HepG2 (cell line): Measurements from ENCODE around the gene CDK8. TPM values are rescaled to one million over a fixed set of nuclear protein-coding genes. Genes with fewer than 3 reads are reported as not detected.
"Not testable (repeated sequence)": the region's sequence is repeated elsewhere in the genome, so short reads cannot be mapped to it uniquely, and the experiment has no call there.

Experiments
- ATAC-seq: fragments of 200-7000 bp; cut with Tn5 transposase; 3 replicates; pipeline ENCODE4 v1.9.1; 2020; ENCODE audit warnings: mild to moderate bottlenecking, moderate library complexity
- BruUV-seq: library from RNA; stranded (reverse); fragments of 400-500 nt; replicated peaks from 2 replicates; lab custom pipeline; 2021; lab: Mats Ljungman, UMichigan
- CTCF ChIA-PET: fragments of 300-600 bp; formaldehyde crosslinking; extraction: SDS; loops from one replicate; lab custom pipeline; 2021; ENCODE audit warnings: low total read pairs, inconsistent platforms, low intra/inter-chr PET ratio; lab: Yijun Ruan, JAX
- POLR2A ChIA-PET: fragments of 350-600 bp; sonication (Branson Sonifier 250); formaldehyde crosslinking; loops from one replicate; lab custom pipeline; 2020; ENCODE audit warnings: antibody characterized with exemption, inconsistent platforms; lab: Yijun Ruan, JAX
- DNase-seq: peaks from one replicate; pipeline ENCODE4 v3.0.0-alpha.2; 2015; ENCODE audit warnings: low spot score
- FAIRE-seq: peaks from 3 replicates; lab custom pipeline; 2011; peaks lifted over from hg19 to GRCh38; lab: Jason Lieb, UNC
- H2AFZ ChIP-seq: one replicate; pipeline ENCODE4 v1.6.1; 2011; ENCODE audit warnings: low read length, inconsistent platforms
- H3K27ac ChIP-seq: fragments of 300-600 bp; 3 replicates; pipeline ENCODE4 v1.8.0; 2011; ENCODE audit warnings: mixed run types, mild to moderate bottlenecking, mixed read lengths, low read length, inconsistent platforms; ENCODE audit not compliant: insufficient read depth; ENCODE audit errors: extremely low read length
- H3K27me3 ChIP-seq, 2 experiments: fragments of 200-600 bp in 1 of 2; 2 replicates in 1 of 2; 3 replicates in 1 of 2; pipeline versions ENCODE4 v1.6.0 to v1.8.0; 2011; ENCODE audit warnings: low read length in 2 of 2, mild to moderate bottlenecking in 2 of 2, moderate library complexity in 2 of 2, inconsistent platforms in 1 of 2; ENCODE audit not compliant: insufficient read depth in 2 of 2, control insufficient read depth in 1 of 2
- H3K36me3 ChIP-seq, 2 experiments: fragments of 200-600 bp in 1 of 2; replicated peaks in 1 of 2; 2 replicates in 1 of 2; 3 replicates in 1 of 2; pipeline versions ENCODE4 v1.5.1 to v1.8.0; 2011; ENCODE audit warnings: low read length in 2 of 2, inconsistent platforms in 1 of 2; ENCODE audit not compliant: insufficient read depth in 2 of 2, control insufficient read depth in 1 of 2
- H3K4me1 ChIP-seq: 2 replicates; pipeline ENCODE4 v1.5.1; 2012; ENCODE audit warnings: low read length, inconsistent platforms; ENCODE audit not compliant: insufficient read depth
- H3K4me2 ChIP-seq: 2 replicates; pipeline ENCODE4 v1.6.0; 2011; ENCODE audit warnings: low read depth, low read length, inconsistent platforms
- H3K4me3 ChIP-seq, 3 experiments: fragments of 200-600 bp in 1 of 3; sonication (generic), shearing (Covaris generic) in 1 of 3; replicated peaks in 1 of 3; 2 replicates each; pipeline ENCODE4 v1.5.1; 2011 to 2016; ENCODE audit warnings: low read length in 3 of 3, inconsistent platforms in 2 of 3, low read depth in 2 of 3, mild to moderate bottlenecking in 2 of 3, control low read depth in 1 of 3, mixed read lengths in 1 of 3; ENCODE audit not compliant: insufficient read depth in 1 of 3
- H3K79me2 ChIP-seq: one replicate; pipeline ENCODE4 v1.6.1; 2011; ENCODE audit warnings: low read length, inconsistent platforms; ENCODE audit not compliant: insufficient read depth
- H3K9ac ChIP-seq: 2 replicates; pipeline ENCODE4 v1.6.0; 2011; ENCODE audit warnings: mild to moderate bottlenecking, low read depth, low read length, inconsistent platforms; ENCODE audit not compliant: insufficient read depth
- H3K9me3 ChIP-seq: 2 replicates; pipeline ENCODE4 v1.5.1; 2012; ENCODE audit warnings: mild to moderate bottlenecking, low read length
- H4K20me1 ChIP-seq: 2 replicates; pipeline ENCODE4 v1.6.0; 2011; ENCODE audit warnings: inconsistent platforms, mild to moderate bottlenecking, low read length, moderate library complexity; ENCODE audit not compliant: insufficient read depth
- BCL6 ChIP-seq: IDR thresholded peaks from 2 replicates; pipeline ENCODE4 v1.6.1; 2016; ENCODE audit warnings: missing genetic modification reagents, missing compliant biosample characterization
- FOXP1 ChIP-seq, 2 experiments: fragments of 450-650 bp in 1 of 2; IDR thresholded peaks; 2 replicates each; pipeline ENCODE4 v1.6.1; 2017 to 2018; ENCODE audit warnings: antibody characterized with exemption in 1 of 2
- HNF4A ChIP-seq: sonication (generic); formaldehyde crosslinking; IDR thresholded peaks from 2 replicates; pipeline ENCODE4 v1.4.0; 2020; ENCODE audit warnings: missing genetic modification reagents
- RARA ChIP-seq: IDR thresholded peaks from 2 replicates; pipeline ENCODE4 v1.6.1; 2016; ENCODE audit warnings: missing genetic modification reagents, missing compliant biosample characterization
- SOX6 ChIP-seq, 2 experiments: fragments of 450-650 bp in 1 of 2; sonication (generic) in 1 of 2; formaldehyde crosslinking in 1 of 2; IDR thresholded peaks; 2 replicates each; pipeline versions ENCODE4 v1.4.0 to v1.6.1; 2017 to 2020; ENCODE audit warnings: antibody characterized with exemption in 1 of 2, mild to moderate bottlenecking in 1 of 2, missing genetic modification reagents in 1 of 2
- THAP11 ChIP-seq: IDR thresholded peaks from 2 replicates; pipeline ENCODE4 v1.6.1; 2016; ENCODE audit warnings: missing biosample characterization, missing genetic modification reagents
- ZBTB7B ChIP-seq: sonication (generic); formaldehyde crosslinking; IDR thresholded peaks from 2 replicates; pipeline ENCODE4 v1.4.0; 2020; ENCODE audit warnings: missing genetic modification reagents
- ZNF121 ChIP-seq: sonication (generic); formaldehyde crosslinking; IDR thresholded peaks from 2 replicates; pipeline ENCODE4 v1.5.0; 2020; ENCODE audit warnings: mild to moderate bottlenecking, missing genetic modification reagents
- WGBS: methylation state at CpG from one replicate; pipeline ENCODE4 v1.1.6; 2017; ENCODE audit warnings: low lambda C conversion rate; 5-methylcytosine and 5-hydroxymethylcytosine counted together
- in situ Hi-C: cut with HindIII; loops from 2 replicates; pipeline ENCODE4 v1.10.0; 2017; ENCODE audit warnings: low pct_unique_long_range_greater_than_20kb; ENCODE audit not compliant: extremely low pct_ligation_motif_present
- intact Hi-C: fragments of 100-400 bp; cut with micrococcal nuclease; formaldehyde crosslinking; loops from one replicate; pipeline ENCODE4 v1.10.0; 2022; ENCODE audit not compliant: unreplicated experiment
- polyA plus RNA-seq, 8 experiments: library from polyadenylated mRNA; depleted of rRNA in 3 of 8; stranded (reverse) in 7 of 8; unstranded in 1 of 8; fragments of >200 nt; fragmentation: Illumina TruSeq in 4 of 8; extraction: Trizol in 4 of 8; gene quantifications; 2 replicates each; pipeline versions ENCODE4 v1.2.1 to v1.2.3, GENCODE V29; 2011 to 2016; ENCODE audit warnings: low read depth in 4 of 8, missing spikeins in 1 of 8, mixed read lengths in 1 of 8; ENCODE audit not compliant: insufficient read depth in 1 of 8
- total RNA-seq, 5 experiments: library from RNA; depleted of rRNA; stranded (reverse); fragments of >200 nt; fragmentation: Illumina TruSeq; extraction: Trizol; gene quantifications; 2 replicates each; pipeline ENCODE4 v1.2.3, GENCODE V29; 2016; ENCODE audit warnings: low read depth in 1 of 5
- TF ChIP-seq, protein P1 (sequence below): sonication (generic); formaldehyde crosslinking; IDR thresholded peaks from 2 replicates; pipeline ENCODE4 v1.4.0; 2020; ENCODE audit warnings: missing genetic modification reagents, mild to moderate bottlenecking, borderline replicate concordance
- TF ChIP-seq, protein P2 (sequence below): IDR thresholded peaks from 2 replicates; pipeline ENCODE4 v1.6.1; 2016; ENCODE audit warnings: mild to moderate bottlenecking
- TF ChIP-seq, protein P3 (sequence below): sonication (generic); formaldehyde crosslinking; conservative IDR thresholded peaks from 2 replicates; pipeline ENCODE4 v1.4.0; 2020; ENCODE audit warnings: mild to moderate bottlenecking, missing genetic modification reagents, moderate library complexity

CDK8 gene
- total and polyA plus RNA-seq, 2 of the 13 experiments (the other 11 are each of a cell fraction or from before 2014, with no cell fraction given): 15.8 to 16.4 TPM

DNA sequence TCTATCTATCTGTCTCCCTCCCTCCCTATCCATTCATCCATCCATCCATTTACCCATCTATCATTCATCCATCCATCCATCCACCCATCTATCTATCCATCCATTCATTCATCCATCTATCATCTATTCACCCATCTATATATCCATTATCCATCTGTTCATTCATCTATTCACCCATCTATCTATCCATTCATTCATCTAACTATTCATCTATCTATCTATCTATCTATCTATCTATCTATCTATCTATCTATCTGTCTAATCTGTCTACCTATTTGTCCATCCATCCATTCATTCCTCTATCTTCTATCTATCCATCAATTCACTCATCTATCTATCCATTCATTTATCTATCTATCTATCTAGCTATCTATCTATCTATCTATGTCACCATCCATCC is 4.4 kb upstream of the CDK8 start:
- DNase-seq: no peak
- Histone ChIP-seq H3K36me3 (no peaks in the 10 kb centered on the region), H3K9ac (no peak overlapping the region), H3K4me1 (peaks cover 51% of the 10 kb centered on the region), H3K79me2 (peaks cover under 1% of the 10 kb centered on the region), H2AFZ (no peak overlapping the region), H3K27me3 (no peaks in the 10 kb centered on the region; a peak in 1 of 5 replicates), H4K20me1 (no peaks in the 10 kb centered on the region), H3K4me2 (no peak overlapping the region), H3K27ac (no peak overlapping the region), H3K9me3 (no peaks in the 10 kb centered on the region), H3K4me3 (no peak overlapping the region)
- no TSS peak for BruUV-seq
- no peak for TF ChIP-seq ZBTB7B (CRISPR knock-in tag)
- ATAC-seq: no peak
- in situ Hi-C loops (no loop called here), intact Hi-C loops (no loop called here)
- ChIA-PET POLR2A (no interaction called here), CTCF (no interaction called here)
- no peak for FAIRE-seq

DNA sequence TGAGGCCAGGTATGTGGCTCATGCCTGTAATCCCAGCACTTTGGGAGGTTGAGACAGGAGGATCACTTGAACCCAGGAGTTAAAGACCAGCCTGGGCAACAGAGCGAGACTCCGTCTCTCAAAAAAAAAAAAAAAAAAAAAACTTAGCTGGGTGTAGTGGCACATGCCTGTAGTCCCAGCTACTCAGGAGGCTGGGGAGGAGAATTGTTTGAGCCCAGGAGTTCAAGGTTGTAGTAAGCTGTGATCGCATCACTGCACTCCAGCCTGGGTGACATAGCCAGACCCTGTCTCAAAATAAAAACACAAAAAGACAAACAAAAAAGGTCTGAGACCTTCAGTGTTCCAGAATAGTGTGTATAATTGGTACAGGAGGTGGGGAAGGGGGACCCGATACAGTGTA is 1.9 kb upstream of the CDK8 start:
- WGBS: 0% methylated on average over 4 of the region's 4 CpGs
- not testable (repeated sequence) for H3K27me3 ChIP-seq; H3K9ac ChIP-seq; FAIRE-seq; TF ChIP-seq FOXP1, SOX6 (IDR thresholded peaks at IDR 0.05)
- DNase-seq: peak; percentile 46
- TF ChIP-seq FOXP1 (CRISPR knock-in tag; IDR thresholded peaks at IDR 0.05) (0 out of 2 replicates have a peak, but pooled peaks have one; percentile 33), ZNF121 (CRISPR knock-in tag) (peak; percentile 90), RARA (CRISPR knock-in tag) (peak; percentile 45), SOX6 (CRISPR knock-in tag; IDR thresholded peaks at IDR 0.05) (peak; percentile 52; the same call in 1 of the 2 replicates), THAP11 (CRISPR knock-in tag) (peak; percentile 50; the same call in 1 of the 2 replicates), HNF4A (CRISPR knock-in tag) (peak; percentile 41; the same call in 1 of the 2 replicates), BCL6 (CRISPR knock-in tag) (0 out of 2 replicates have a peak, but pooled peaks have one; percentile 9)
- TF ChIP-seq, protein P1, sequence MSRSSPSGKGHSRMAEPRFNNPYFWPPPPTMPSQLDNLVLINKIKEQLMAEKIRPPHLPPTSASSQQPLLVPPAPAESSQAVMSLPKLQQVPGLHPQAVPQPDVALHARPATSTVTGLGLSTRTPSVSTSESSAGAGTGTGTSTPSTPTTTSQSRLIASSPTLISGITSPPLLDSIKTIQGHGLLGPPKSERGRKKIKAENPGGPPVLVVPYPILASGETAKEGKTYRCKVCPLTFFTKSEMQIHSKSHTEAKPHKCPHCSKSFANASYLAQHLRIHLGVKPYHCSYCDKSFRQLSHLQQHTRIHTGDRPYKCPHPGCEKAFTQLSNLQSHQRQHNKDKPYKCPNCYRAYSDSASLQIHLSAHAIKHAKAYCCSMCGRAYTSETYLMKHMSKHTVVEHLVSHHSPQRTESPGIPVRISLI (CRISPR knock-in tag): peak; percentile 81
- TF ChIP-seq, protein P2, sequence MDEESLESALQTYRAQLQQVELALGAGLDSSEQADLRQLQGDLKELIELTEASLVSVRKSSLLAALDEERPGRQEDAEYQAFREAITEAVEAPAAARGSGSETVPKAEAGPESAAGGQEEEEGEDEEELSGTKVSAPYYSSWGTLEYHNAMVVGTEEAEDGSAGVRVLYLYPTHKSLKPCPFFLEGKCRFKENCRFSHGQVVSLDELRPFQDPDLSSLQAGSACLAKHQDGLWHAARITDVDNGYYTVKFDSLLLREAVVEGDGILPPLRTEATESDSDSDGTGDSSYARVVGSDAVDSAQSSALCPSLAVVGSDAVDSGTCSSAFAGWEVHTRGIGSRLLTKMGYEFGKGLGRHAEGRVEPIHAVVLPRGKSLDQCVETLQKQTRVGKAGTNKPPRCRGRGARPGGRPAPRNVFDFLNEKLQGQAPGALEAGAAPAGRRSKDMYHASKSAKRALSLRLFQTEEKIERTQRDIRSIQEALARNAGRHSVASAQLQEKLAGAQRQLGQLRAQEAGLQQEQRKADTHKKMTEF (CRISPR knock-in tag): peak; percentile 31; the same call in 1 of the 2 replicates
- TF ChIP-seq, protein P3, sequence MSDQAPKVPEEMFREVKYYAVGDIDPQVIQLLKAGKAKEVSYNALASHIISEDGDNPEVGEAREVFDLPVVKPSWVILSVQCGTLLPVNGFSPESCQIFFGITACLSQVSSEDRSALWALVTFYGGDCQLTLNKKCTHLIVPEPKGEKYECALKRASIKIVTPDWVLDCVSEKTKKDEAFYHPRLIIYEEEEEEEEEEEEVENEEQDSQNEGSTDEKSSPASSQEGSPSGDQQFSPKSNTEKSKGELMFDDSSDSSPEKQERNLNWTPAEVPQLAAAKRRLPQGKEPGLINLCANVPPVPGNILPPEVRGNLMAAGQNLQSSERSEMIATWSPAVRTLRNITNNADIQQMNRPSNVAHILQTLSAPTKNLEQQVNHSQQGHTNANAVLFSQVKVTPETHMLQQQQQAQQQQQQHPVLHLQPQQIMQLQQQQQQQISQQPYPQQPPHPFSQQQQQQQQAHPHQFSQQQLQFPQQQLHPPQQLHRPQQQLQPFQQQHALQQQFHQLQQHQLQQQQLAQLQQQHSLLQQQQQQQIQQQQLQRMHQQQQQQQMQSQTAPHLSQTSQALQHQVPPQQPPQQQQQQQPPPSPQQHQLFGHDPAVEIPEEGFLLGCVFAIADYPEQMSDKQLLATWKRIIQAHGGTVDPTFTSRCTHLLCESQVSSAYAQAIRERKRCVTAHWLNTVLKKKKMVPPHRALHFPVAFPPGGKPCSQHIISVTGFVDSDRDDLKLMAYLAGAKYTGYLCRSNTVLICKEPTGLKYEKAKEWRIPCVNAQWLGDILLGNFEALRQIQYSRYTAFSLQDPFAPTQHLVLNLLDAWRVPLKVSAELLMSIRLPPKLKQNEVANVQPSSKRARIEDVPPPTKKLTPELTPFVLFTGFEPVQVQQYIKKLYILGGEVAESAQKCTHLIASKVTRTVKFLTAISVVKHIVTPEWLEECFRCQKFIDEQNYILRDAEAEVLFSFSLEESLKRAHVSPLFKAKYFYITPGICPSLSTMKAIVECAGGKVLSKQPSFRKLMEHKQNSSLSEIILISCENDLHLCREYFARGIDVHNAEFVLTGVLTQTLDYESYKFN (CRISPR knock-in tag): peak; percentile 42
- TF ChIP-seq, all 625 proteins: peak for 10; not testable (repeated sequence) for 615
- Histone ChIP-seq H3K4me1 (peaks cover 42% of the 10 kb centered on the region), H2AFZ (peak overlapping the region; percentile 56), H4K20me1 (peaks cover 17% of the 10 kb centered on the region; the same call in 1 of the 2 replicates), H3K79me2 (peaks cover 25% of the 10 kb centered on the region), H3K4me2 (peak overlapping the region; percentile 59)
- BruUV-seq, H3K4me3 ChIP-seq, in situ Hi-C loops, CTCF ChIA-PET, H3K27ac ChIP-seq, H3K9me3 ChIP-seq, H3K36me3 ChIP-seq: not testable (repeated sequence)
- ATAC-seq: peak; percentile 13; the same call in 1 of the 3 replicates
- intact Hi-C loops: loop anchor here (2.0 kb wide), 1 partner anchor 65 kb away; no protein-coding TSS in a partner anchor
- POLR2A ChIA-PET: interaction anchor here (0.8 to 1.4 kb wide), 2 partner anchors 15 to 30 kb away, joined by 3 to 5 read pairs; partner anchors contain the start of gene RNF6
